Transverse colon (tissue), 4 donors: ENCODE data around the gene DOCK2.

Source experiments
- CTCF ChIP-seq, 5 experiments: fragments of 200-600 bp in 3 of 5; fragments of 450-650 bp in 2 of 5; sonication (generic) in 3 of 5; IDR thresholded peaks; 1 replicate in 2 of 5; 2 replicates in 3 of 5; pipeline ENCODE4 v1.5.1; 2016 to 2017; ENCODE audit warnings: antibody characterized with exemption in 5 of 5, inconsistent platforms in 3 of 5, mild to moderate bottlenecking in 2 of 5, moderate library complexity in 1 of 5
- EP300 ChIP-seq: sonication (generic); formaldehyde crosslinking; IDR thresholded peaks from one replicate; pipeline ENCODE4 v1.6.1; 2017; ENCODE audit warnings: antibody characterized with exemption, low read depth
- POLR2A ChIP-seq: fragments of 450-650 bp; IDR thresholded peaks from one replicate; pipeline ENCODE4 v1.6.1; 2016; ENCODE audit warnings: antibody characterized with exemption, mild to moderate bottlenecking, moderate library complexity
- POLR2AphosphoS5 ChIP-seq, 3 donors: sonication (generic); formaldehyde crosslinking; IDR thresholded peaks; one replicate each; pipeline ENCODE4 v1.6.1; 2016; ENCODE audit warnings: antibody characterized with exemption in 3 of 3

- TF ChIP-seq CTCF (IDR thresholded peaks at IDR 0.05) (no peak), POLR2A (no peak), POLR2AphosphoS5 (IDR thresholded peaks at IDR 0.05) (no peak), EP300 (no peak)
These were observed 133.0 kb downstream of the DOCK2 start for GRCh38 chr5:169770109-169770508.
